AG04450 (cell line): ENCODE results near the gene MRPS33. TPM values are rescaled to one million over a fixed set of nuclear protein-coding genes. Genes with fewer than 3 reads are reported as not detected.

ENCODE experiments used
- CTCF ChIA-PET: fragments of 300-600, 350-600 bp; formaldehyde crosslinking; extraction: SDS; loops from one replicate; lab custom pipeline; 2022; ENCODE audit warnings: antibody characterized with exemption, inconsistent platforms; lab: Charles Lee
- POLR2A ChIA-PET: fragments of 350-600 bp; formaldehyde crosslinking; extraction: SDS; loops from one replicate; lab custom pipeline; 2021; ENCODE audit warnings: antibody characterized with exemption, inconsistent platforms; lab: Yijun Ruan, JAX
- DNase-seq: peaks from one replicate; pipeline ENCODE4 v3.0.0-alpha.2; 2011; ENCODE audit warnings: low read depth, low spot score
- H3K27ac ChIP-seq: one replicate; pipeline ENCODE4 v1.5.1; 2012; ENCODE audit warnings: low read depth, low read length, control low read depth
- H3K27me3 ChIP-seq: one replicate; pipeline ENCODE4 v1.6.0; 2012; ENCODE audit warnings: low read length; ENCODE audit not compliant: control insufficient read depth, insufficient read depth
- H3K4me3 ChIP-seq: 2 replicates; pipeline ENCODE4 v1.5.1; 2011; ENCODE audit warnings: mild to moderate bottlenecking, low read depth, low read length, control low read depth
- H3K9me3 ChIP-seq: 2 replicates; pipeline ENCODE4 v1.5.1; 2012; ENCODE audit warnings: low read length; ENCODE audit not compliant: control insufficient read depth, insufficient read depth
- CTCF ChIP-seq: IDR thresholded peaks from 2 replicates; pipeline ENCODE4 v1.5.1; 2011; ENCODE audit warnings: low read depth, low read length, control low read depth, inconsistent platforms
- polyA minus RNA-seq: library from RNA; depleted of rRNA, polyadenylated mRNA; stranded (reverse); fragments of >200 nt; gene quantifications from 2 replicates; pipeline ENCODE4 v1.2.3, GENCODE V29; 2011; rRNA and poly(A)+ RNA removed
- polyA plus RNA-seq: library from polyadenylated mRNA; depleted of rRNA; stranded (reverse); fragments of >200 nt; gene quantifications from 2 replicates; pipeline ENCODE4 v1.2.3, GENCODE V29; 2011; rRNA removed

MRPS33 gene
- polyA plus RNA-seq (80.1 and 99.2 TPM in 2 replicates), polyA minus RNA-seq (13.9 TPM in 2 replicates)

DNA sequence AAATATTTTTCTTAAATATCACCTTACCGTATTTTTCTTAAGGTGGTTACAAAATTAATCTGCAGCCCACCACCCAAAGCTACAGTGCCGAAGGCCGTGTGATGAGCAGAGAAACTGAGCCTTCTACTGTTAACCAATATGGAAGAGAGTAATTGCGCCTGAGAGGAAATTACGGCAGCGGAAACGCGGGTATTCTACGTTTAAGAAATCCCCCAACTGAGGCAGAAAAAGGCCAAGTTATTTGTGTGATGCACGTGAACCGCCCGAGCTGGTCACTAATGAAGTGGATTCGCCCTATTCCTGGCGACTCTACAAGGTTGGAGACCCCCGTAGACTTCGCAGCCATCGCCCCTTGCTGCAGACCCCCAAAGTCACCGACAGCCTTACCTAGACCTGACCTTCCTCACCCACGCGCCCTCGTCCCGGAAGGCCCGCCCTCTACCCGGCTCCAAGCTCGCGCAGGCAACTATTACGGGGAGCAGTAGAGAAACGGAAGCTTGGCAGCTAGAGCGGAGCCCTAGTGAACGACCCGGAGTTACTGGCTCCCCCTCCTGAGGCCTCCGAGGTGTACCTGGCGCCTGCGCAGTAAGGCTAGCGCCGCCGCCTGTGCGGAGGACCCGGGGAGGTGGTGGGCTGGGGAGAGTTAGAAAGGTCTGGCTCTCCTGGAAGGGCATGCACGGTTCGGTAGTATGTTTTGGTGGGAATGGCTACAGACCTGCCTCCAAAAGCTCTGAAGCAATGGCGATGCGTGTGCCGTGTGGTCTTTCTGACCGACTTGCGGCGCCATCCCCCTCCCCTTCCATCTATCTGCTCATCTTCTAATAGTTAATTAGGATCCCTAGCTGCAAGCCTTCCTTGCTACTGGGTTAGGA lies at the start of gene MRPS33:
TSS of gene MRPS33 (minus strand) at position 429 of the 872 bp plus-strand sequence. CDS start 4,319 bp downstream, outside the sequence.
- Histone ChIP-seq H3K4me3 (peak within 1 kb of the TSS; percentile 88), H3K27ac (peak within 1 kb of the TSS; percentile 77), H3K9me3 (no peaks in the 10 kb centered on the region), H3K27me3 (no peaks in the 10 kb centered on the region)
- peak; percentile 90 for DNase-seq
- POLR2A ChIA-PET = interaction anchor here (0.5 to 1.5 kb wide), 7 partner anchors 90 to 635 kb away, joined by 3 to 7 read pairs (median 4); partner anchors contain the start of genes AGK and BRAF
- CTCF ChIA-PET = interaction anchor here (0.5 to 7.2 kb wide), 16 partner anchors 72 to 727 kb away, joined by 3 to 130 read pairs (median 5); no protein-coding TSS in a partner anchor
- TF ChIP-seq CTCF = peak; percentile 35

- POLR2A ChIA-PET = no interaction called here
- CTCF ChIA-PET = no interaction called here
- no peak for TF ChIP-seq CTCF
- no peaks in the 10 kb centered on the region for H3K27me3 ChIP-seq
- H3K9me3 ChIP-seq = no peaks in the 10 kb centered on the region
- no peak overlapping the region for H3K27ac ChIP-seq
- no peak overlapping the region for H3K4me3 ChIP-seq
- no peak for DNase-seq
Measured at GRCh38 chr7:141057788-141058187, 43.0 kb upstream of the MRPS33 start.

- CTCF ChIA-PET = no interaction called here
- no peak for TF ChIP-seq CTCF
- Histone ChIP-seq H3K27ac (no peak overlapping the region), H3K9me3 (no peaks in the 10 kb centered on the region), H3K27me3 (no peaks in the 10 kb centered on the region), H3K4me3 (no peak overlapping the region)
- POLR2A ChIA-PET = no interaction called here
- DNase-seq = no peak
Measured at GRCh38 chr7:141055146-141055545, 40.4 kb upstream of the MRPS33 start.

DNA sequence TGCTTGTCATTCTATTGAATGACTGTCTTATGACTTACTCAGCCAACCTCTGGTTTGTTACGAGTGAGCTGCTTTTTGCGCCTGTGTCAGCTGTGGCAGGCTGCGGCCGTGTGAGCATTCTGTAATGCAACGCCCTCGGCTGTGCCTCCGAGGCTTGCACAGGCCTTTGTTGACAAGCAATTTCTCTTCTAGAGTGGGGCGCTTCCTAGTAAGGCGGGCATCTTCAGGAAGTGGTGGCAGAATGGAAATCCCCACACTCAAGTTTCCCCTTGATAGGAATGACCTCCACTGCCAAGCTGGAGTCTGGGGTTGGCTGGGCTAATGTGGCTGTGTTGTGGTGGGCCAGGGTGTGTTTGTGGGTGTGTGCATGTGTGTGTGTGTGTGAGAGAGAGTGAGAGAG lies 38.9 kb upstream of the MRPS33 start:
- CTCF ChIA-PET = no interaction called here
- DNase-seq = no peak
- POLR2A ChIA-PET = no interaction called here

More for the DNA sequence above, 38.9 kb upstream of the MRPS33 start:
- no peak overlapping the region for H3K27ac ChIP-seq
- TF ChIP-seq CTCF = no peak
- no peaks in the 10 kb centered on the region for H3K27me3 ChIP-seq
- no peaks in the 10 kb centered on the region for H3K9me3 ChIP-seq
- no peak overlapping the region for H3K4me3 ChIP-seq
